Stomach (tissue), 9 donors: ENCODE data around the gene IMP4. TPM values are rescaled to one million over a fixed set of nuclear protein-coding genes. Genes with fewer than 3 reads are reported as not detected.

Experiments
- DNase-seq, 2 donors: peaks; one replicate each; pipeline versions ENCODE4 v3.0.0 to v3.0.0-alpha.2; 2013 to 2019
- H3K27ac ChIP-seq, 5 donors: fragments of 200-600 bp in 4 of 5; sonication (generic) in 4 of 5; one replicate each; pipeline ENCODE4 v1.5.1; 2013 to 2019; ENCODE audit warnings: mild to moderate bottlenecking in 1 of 5, moderate library complexity in 1 of 5
- H3K27me3 ChIP-seq, 3 donors: fragments of 200-600 bp; sonication (generic); one replicate each; pipeline ENCODE4 v1.5.1; 2017 to 2019; ENCODE audit warnings: mixed run types in 1 of 3
- H3K36me3 ChIP-seq, 4 donors: fragments of 200-600 bp; sonication (generic); 1 replicate in 3 of 4; 2 replicates in 1 of 4; pipeline ENCODE4 v1.5.1; 2016 to 2019
- H3K4me1 ChIP-seq, 4 donors: fragments of 200-600 bp; sonication (generic); one replicate each; pipeline ENCODE4 v1.5.1; 2016 to 2019
- H3K4me3 ChIP-seq, 4 donors: fragments of 200-600 bp; sonication (generic) in 3 of 4; one replicate each; pipeline ENCODE4 v1.5.1; 2016 to 2019; ENCODE audit warnings: mild to moderate bottlenecking in 1 of 4
- H3K9me3 ChIP-seq, 4 donors: fragments of 200-600 bp; sonication (generic); one replicate each; pipeline ENCODE4 v1.5.1; 2016 to 2019
- EP300 ChIP-seq: sonication (generic); formaldehyde crosslinking; IDR thresholded peaks from one replicate; pipeline ENCODE4 v1.6.1; 2017; ENCODE audit warnings: antibody characterized with exemption
- POLR2A ChIP-seq, 4 donors: fragments of 450-650 bp; IDR thresholded peaks; one replicate each; pipeline ENCODE4 v1.6.1; 2016; ENCODE audit warnings: antibody characterized with exemption in 4 of 4, control low read depth in 2 of 4, mild to moderate bottlenecking in 1 of 4, moderate library complexity in 1 of 4
- POLR2AphosphoS5 ChIP-seq, 3 donors: sonication (generic); formaldehyde crosslinking; IDR thresholded peaks; one replicate each; pipeline ENCODE4 v1.6.1; 2016; ENCODE audit warnings: antibody characterized with exemption in 3 of 3
- WGBS, 5 donors: extraction: QIAGEN DNeasy Blood & Tissue Kit in 3 of 5; methylation state at CpG; one replicate each; pipeline versions ENCODE4 v1.1.5 to v1.1.7; 2013 to 2018; 5-methylcytosine and 5-hydroxymethylcytosine counted together
- intact Hi-C: fragments of 100-400 bp; cut with DNase I; formaldehyde crosslinking; loops from one replicate; pipeline ENCODE4 v1.15.1; 2023; ENCODE audit warnings: low total_unique reads
- polyA plus RNA-seq, 3 donors: library from polyadenylated mRNA; stranded (reverse); fragments of 200-250 nt; gene quantifications; one replicate each; pipeline ENCODE4 v1.2.3, GENCODE V29; 2013
- total RNA-seq, 5 donors: library from RNA; depleted of rRNA; stranded (reverse); fragments of >200 nt; gene quantifications; one replicate each; pipeline versions ENCODE4 v1.1.0 to v1.2.3, GENCODE V29; 2014 to 2016
- TF ChIP-seq, protein P1 (sequence below), 7 experiments: fragments of 450-650 bp in 4 of 7; fragments of 200-600 bp in 3 of 7; sonication (generic) in 3 of 7; IDR thresholded peaks; one replicate each; pipeline ENCODE4 v1.5.1; 2016 to 2019; ENCODE audit warnings: antibody characterized with exemption in 7 of 7, control low read depth in 2 of 7, mild to moderate bottlenecking in 1 of 7
- donor health status: healthy with polysubstance abuse.
- donor health status: Bipolar disorder and iron deficiency.
- donor health status: healthy.

The IMP4 gene
- total and polyA plus RNA-seq, 8 donors, result 14.2 to 128 (median 71.2) TPM

DNA sequence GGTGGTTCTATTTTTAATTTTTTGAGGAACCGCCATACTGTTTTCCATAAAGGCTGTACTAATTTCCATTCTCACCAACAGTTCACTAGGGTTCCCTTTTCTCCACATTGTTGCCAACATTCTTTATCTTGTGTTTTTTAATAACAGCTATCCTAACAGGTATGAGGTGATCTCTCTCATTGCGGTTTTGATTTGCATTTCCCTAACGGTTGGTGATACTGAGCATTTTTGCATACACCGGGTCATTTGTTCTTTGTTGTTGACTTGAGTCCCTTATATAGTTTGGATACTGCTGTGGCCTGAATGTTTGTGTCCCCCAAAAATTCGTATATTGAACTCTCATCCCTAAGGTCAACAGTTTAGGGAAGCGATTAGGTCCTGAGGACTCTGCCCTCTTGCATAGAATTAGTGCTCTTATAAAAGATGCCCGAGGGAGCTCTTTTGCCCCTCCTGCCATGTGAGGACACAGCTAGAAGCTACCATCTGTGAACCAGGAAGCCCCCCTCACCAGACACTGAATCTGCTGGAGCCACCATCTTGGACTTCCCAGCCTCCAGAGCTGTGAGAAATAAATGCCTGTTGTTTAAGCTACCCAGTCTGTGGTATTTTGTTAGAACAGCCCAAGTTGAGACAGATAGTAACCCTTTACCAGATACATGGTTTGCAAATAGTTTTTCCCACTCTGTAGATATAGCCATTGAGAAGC, 4.7 kb downstream of the IMP4 start:
- Histone ChIP-seq H3K27ac (no peak overlapping the region), H3K4me3 (no peak overlapping the region), H3K4me1 (peaks cover 12 to 20% (median 15%) of the 10 kb centered on the region in 4 donors), H3K9me3 (no peaks in the 10 kb centered on the region), H3K27me3 (no peaks in the 10 kb centered on the region), H3K36me3 (peaks cover 37 to 54% (median 49%) of the 10 kb centered on the region in 4 donors)
- TF ChIP-seq, protein P1, sequence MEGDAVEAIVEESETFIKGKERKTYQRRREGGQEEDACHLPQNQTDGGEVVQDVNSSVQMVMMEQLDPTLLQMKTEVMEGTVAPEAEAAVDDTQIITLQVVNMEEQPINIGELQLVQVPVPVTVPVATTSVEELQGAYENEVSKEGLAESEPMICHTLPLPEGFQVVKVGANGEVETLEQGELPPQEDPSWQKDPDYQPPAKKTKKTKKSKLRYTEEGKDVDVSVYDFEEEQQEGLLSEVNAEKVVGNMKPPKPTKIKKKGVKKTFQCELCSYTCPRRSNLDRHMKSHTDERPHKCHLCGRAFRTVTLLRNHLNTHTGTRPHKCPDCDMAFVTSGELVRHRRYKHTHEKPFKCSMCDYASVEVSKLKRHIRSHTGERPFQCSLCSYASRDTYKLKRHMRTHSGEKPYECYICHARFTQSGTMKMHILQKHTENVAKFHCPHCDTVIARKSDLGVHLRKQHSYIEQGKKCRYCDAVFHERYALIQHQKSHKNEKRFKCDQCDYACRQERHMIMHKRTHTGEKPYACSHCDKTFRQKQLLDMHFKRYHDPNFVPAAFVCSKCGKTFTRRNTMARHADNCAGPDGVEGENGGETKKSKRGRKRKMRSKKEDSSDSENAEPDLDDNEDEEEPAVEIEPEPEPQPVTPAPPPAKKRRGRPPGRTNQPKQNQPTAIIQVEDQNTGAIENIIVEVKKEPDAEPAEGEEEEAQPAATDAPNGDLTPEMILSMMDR (IDR thresholded peaks at IDR 0.05), result no peak
- no peak for TF ChIP-seq EP300
- WGBS, 5 donors, result 86 to 93% (median 88%) methylated on average over 7 of the region's 7 CpGs
- intact Hi-C loops, result no loop called here
- DNase-seq, result no peak

DNA sequence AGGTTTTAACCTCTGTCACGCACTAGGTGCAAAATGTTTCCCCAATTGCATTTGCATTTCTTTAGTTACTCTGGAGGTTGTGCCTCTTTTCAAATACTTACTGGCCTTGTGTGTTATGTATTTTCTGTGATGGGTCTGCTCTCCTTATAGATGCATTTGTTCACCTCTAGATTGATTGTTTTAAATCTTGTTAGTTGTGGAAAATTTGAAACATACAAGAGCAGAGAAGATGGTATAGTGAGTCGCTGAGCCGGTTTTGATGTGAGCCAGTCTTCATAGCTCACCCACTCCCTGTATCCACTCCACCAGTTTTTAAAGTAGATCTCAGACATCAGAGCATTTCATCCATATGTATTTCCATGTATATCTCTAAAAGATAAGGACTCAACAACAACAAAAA, 6.5 kb downstream of the IMP4 start:
- Histone ChIP-seq H3K4me1 (peaks cover under 1 to 24% (median 13%) of the 10 kb centered on the region in 4 donors), H3K4me3 (no peak overlapping the region), H3K27ac (no peak overlapping the region), H3K36me3 (peaks cover 37 to 54% (median 49%) of the 10 kb centered on the region in 4 donors), H3K9me3 (no peaks in the 10 kb centered on the region), H3K27me3 (no peaks in the 10 kb centered on the region)
- no peak for TF ChIP-seq POLR2A (IDR thresholded peaks at IDR 0.05)
- TF ChIP-seq, protein P1 (IDR thresholded peaks at IDR 0.05), result no peak
- no peak for TF ChIP-seq EP300
- TF ChIP-seq POLR2AphosphoS5 (IDR thresholded peaks at IDR 0.05), result no peak
- DNase-seq, result no peak
- 81 to 88% (median 87%) methylated on average over 3 of the region's 3 CpGs for WGBS, 5 donors
- intact Hi-C loops, result no loop called here

DNA sequence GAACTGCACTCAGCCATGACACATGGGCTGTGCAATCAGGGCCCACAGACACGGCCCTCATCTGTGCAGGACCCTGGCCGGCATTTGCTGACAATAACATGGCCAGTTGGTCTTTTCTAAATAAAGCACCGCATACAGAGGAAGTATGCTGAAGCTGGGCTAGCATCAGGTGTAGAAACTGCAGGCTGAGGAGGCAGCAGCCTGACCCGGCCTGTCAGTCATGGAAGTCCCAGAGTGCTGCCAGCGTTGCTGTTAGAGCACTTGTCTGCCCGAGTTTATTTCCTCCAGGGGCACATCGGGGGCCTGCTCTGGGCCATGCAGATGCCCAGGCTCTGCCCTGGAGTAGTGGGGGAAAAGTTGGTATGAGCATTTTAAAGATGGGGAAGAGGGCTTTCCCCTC, 9.0 kb downstream of the IMP4 start:
- 56 to 100% (median 66%) methylated on average over 1 to 7 of the region's 7 CpGs for WGBS, 5 donors
- Histone ChIP-seq H3K36me3 (peaks cover 13 to 30% (median 24%) of the 10 kb centered on the region in 4 donors), H3K4me1 (peaks cover 13 to 37% (median 30%) of the 10 kb centered on the region in 4 donors), H3K27ac (peak overlapping the region in 1 of 5 donors; percentile 20), H3K4me3 (no peak overlapping the region), H3K27me3 (no peaks in the 10 kb centered on the region), H3K9me3 (no peaks in the 10 kb centered on the region)
- no peak for TF ChIP-seq POLR2AphosphoS5 (IDR thresholded peaks at IDR 0.05)
- TF ChIP-seq, protein P1 (IDR thresholded peaks at IDR 0.05), result no peak
- TF ChIP-seq POLR2A (IDR thresholded peaks at IDR 0.05), result no peak
- TF ChIP-seq EP300, result no peak
- intact Hi-C loops, result no loop called here
- DNase-seq, result no peak

DNA sequence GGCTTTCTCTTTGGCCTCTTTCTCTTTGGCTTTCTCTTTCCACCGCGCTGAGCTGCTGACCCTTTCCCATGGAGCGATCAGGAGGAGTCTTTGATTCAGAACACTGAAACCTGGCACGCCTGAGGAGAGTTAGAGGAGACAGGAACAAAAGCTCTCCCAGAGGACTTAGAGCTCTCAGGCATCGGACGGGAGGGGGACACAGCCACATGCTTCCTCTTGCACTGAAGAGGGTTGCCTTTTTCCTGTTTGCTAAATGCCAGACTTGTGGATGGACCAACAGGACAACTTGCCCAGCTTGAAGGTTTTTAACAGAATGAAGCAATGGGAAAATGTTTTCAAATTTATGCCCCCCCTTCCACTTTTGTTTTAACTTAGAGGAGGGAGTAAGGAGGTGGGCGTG, 9.5 kb downstream of the IMP4 start:
- no peak overlapping the region for H3K4me3 ChIP-seq
- TF ChIP-seq POLR2A (IDR thresholded peaks at IDR 0.05) (no peak), POLR2AphosphoS5 (IDR thresholded peaks at IDR 0.05) (no peak), EP300 (no peak)
- TF ChIP-seq, protein P1 (IDR thresholded peaks at IDR 0.05), result no peak
- intact Hi-C loops, result no loop called here

More for the DNA sequence above, 9.5 kb downstream of the IMP4 start:
- WGBS, 5 donors, result 65 to 74% (median 66%) methylated on average over 7 of the region's 7 CpGs
- no peak for DNase-seq
- Histone ChIP-seq H3K27me3 (no peaks in the 10 kb centered on the region), H3K4me1 (peaks cover 14 to 42% (median 35%) of the 10 kb centered on the region in 4 donors), H3K27ac (peak overlapping the region in 1 of 5 donors; percentile 20), H3K36me3 (peaks cover 8 to 25% (median 19%) of the 10 kb centered on the region in 4 donors), H3K9me3 (no peaks in the 10 kb centered on the region)
